SK-N-SH (cell line): Measurements from ENCODE around the gene CIAO2B.

Source experiments
- CTCF ChIP-seq: fragments of 200-600 bp; sonication (generic); IDR thresholded peaks from 2 replicates; pipeline ENCODE4 v1.6.1; 2017; ENCODE audit warnings: antibody characterized with exemption, mild to moderate bottlenecking, moderate library complexity
- FOXM1 ChIP-seq: IDR thresholded peaks from 2 replicates; pipeline ENCODE4 v1.4.0; 2012; ENCODE audit warnings: low read depth, mild to moderate bottlenecking
- REST ChIP-seq: IDR thresholded peaks from 2 replicates; pipeline ENCODE4 v1.6.1; 2012; ENCODE audit warnings: mild to moderate bottlenecking, low read depth, low read length, moderate library complexity

- TF ChIP-seq CTCF = no peak
- TF ChIP-seq FOXM1 = no peak
- no peak for TF ChIP-seq REST
Observed at GRCh38 chr16:66937725-66938337, 3.6 kb upstream of the CIAO2B start.
